NCI-H1417 treated with DMSO at 0.1 percent for 48 hours (cell line): Measurements from ENCODE around the gene DOP1A.

ENCODE experiments used
- DNase-seq: peaks from one replicate; lab custom pipeline; 2025; lab: John Stamatoyannopoulos, UW

DOP1A gene

DNA sequence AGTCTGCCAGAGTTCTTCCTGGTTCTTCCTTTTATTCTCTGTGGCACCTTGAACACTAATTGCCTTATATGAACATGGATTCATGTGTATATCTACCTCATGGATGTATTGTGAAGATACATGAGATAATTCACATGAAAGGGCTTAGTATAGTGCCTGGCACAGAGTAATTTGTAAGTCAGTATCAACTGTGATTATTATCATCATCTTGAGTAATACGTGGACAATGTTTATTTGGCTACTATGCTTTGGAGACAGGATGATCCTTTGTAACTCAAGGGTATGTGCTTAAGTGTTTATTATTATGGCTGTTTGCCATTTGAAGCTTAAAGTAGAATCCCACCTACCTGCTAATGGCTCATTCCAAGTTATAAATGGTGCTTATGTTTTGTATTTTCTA, 16.0 kb downstream of the DOP1A start:
- DNase-seq: no peak

DNA sequence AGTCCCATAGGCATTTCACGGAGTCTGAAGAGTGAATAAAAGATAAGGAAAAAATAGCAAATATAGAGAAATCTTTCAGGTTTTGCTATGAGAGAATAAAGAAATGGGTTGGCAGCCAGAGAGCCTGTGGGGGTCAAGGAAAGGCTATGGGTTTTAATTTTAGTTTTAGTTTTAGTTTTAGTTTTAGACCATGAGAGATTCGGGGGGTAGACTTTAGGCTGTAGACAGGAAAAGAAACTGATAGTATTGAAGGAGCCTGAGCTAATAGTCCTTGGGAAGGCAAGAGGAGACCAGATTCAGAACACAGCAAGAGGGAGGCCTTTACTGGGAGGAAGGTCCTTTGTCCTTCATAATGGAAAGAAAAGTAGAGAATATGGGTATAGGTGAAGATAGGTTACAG, 19.3 kb downstream of the DOP1A start:
- DNase-seq: no peak

DNA sequence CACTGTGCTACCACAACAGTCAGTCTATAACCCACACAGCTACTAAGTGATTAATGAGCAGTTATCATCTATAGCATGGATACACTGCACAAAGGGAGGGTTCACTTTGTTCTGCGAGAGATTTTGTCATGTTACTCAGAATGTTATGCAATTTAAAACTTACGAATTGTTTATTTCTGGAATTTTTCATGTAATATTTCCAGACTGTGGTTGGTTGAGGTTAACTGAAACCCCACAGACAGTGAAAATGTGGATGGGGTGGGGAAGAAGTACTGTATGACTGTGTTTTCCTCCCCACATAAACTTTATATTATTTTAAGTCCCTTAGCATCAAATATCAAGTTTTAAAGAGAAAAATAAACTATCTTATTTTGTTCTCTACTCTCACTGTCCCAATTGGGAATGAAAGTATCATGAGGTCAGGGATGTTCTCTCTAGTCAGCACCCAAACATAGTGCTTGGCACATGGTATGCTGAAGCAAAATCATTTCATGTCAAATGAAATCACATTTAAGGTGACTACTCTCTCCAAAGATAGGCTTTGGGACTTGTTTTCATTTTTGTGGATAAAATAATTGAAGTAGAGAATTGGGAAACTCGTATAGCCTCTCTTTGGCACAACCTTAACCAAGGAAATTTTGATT, 25.4 kb downstream of the DOP1A start:
- DNase-seq: no peak

DNA sequence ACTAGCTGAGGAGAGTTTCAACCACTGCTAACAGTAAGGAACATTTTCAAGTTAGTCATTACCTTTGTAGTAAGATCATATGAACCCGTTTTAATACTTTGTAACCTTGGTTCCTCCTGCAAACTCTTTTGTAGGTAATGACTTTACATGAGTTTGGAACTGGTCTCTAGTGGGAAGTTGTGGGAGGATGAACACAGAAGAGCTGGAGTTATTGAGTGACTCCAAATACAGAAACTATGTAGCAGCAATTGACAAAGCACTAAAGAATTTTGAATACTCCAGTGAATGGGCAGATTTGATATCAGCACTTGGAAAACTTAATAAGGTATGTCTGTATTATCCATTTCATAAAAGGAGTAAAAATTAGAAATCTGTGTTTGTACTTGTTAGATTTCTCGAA, 29.3 kb downstream of the DOP1A start:
- no peak for DNase-seq

DNA sequence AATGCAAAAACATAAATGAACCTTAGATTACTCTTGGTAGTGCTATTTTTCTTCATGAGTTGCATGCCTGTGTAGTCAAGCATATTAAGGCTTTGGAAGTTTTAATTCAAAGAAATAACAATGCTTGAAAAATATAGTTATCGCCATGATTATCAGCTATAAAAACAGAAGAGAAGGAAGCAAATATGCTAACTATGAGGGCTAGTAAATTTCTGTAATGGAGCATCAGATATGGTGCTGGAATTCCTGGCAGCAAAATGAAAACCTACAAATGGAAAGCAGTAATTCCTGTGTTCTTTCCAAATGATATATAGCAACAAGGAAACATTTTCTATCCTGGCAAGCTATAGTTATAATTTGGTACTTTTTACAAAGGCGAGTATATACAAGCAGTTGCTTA, 29.7 kb downstream of the DOP1A start:
- DNase-seq: no peak

DNA sequence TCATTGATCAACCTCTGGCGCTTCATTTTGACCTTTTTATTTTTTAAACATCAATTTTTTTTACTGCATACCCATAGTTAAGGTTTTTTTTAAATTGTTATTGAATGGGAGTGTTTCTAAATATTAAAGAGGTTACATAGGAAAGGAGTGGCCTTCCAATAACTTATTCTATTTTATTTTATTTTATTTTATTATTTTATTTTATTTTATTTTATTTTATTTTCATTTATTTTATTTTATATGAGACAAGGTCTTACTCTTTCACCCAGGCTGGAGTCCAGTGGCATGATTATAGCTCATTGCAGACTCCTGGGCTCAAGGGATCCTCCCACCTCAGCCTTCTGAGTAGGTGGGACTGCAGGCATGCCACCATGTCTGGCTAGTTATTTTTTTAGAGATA, 30.2 kb downstream of the DOP1A start:
- DNase-seq: no peak

DNA sequence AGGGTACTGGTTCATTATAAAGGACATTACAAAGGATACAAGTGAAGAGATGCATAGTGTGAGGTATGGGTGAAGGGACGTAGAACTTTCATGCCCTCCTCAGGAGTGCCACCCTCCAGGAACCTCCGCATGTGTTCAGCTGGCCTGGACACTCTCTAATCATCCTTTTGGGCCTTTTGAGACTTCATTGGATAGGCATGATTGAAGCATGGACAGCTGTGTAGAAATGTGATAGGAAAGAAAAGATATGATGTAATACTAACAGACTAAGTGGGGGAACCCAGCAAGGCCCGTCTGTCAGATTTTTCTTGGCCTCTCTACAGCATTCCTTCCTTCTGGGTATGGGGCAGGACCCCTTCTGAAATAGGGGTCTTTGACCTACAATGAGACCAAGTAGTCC, 31.1 kb downstream of the DOP1A start:
- DNase-seq: no peak

DNA sequence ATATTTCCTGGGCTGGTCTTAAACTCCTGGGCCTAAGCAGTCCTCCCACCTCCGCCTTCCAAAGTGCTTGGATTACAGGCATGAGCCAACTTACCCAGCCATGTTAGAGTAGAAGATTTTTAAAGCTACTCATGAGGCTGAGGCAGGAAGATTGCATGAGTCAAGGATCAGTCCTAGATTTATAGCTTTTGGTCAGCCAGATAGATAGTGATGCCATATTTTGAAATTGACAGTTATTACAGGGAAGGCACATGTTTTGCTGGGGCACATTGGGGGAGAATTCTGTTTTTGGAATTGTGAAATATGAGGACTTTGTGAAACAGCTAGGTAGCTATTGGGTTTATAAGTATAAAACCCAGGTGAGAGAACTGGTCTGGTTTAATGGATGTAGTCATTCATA, 40.9 kb downstream of the DOP1A start:
- no peak for DNase-seq

DNA sequence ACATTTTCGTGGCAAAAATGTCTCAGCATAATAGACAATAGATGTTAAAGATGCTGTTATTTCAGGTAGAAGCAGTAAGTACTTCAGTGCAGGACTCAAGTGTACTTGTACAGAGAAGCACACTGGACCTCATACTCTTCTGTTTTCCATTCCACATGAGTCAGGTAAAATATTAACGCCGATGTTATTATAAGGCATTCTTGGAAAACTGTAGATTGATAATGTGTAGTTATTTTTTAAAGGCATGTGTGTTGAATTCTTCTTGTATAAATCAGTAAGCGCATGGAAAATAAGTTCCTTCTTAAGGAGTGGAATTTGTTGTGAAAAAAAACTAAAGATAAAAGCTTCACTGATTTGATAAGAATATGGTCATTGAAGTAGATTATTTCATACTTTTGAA, 45.8 kb downstream of the DOP1A start:
- DNase-seq: no peak

DNA sequence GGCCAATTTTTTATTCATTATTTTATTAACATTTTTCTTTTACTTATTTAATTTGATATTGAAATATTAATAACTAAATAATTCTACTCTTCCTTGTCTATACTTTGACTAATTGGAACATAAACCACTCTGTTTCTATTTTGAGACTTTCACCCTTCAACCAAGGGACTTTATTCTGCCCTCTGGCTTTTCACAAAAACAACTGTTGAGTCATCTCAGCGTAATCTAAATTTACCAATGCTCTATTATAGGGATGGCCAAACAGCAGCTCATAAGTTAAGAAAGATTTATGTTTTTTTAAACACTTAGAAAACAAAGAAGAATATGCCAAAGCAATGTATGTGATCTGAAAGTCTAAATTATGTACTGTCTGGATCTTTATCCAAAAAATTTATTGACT, 46.7 kb downstream of the DOP1A start:
- no peak for DNase-seq

DNA sequence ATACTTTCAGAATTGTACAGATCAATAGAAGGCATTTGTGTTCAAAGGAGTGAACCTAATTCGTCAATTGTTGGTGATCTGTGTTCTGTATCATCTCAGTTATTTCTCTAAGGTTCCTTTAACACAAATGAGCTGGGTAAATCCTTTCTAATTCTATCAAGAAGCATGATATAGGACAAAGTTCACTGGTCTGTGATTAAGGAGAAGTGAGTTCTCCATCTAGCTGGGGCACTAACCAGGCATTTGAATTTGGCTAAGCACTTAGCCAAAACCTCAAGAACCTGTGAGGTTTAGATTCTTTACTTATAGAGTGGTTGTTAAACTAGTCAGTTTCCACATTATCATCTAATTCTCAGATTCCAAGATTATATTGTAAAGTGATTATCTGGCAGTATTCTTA, 50.3 kb downstream of the DOP1A start:
- DNase-seq: no peak

DNA sequence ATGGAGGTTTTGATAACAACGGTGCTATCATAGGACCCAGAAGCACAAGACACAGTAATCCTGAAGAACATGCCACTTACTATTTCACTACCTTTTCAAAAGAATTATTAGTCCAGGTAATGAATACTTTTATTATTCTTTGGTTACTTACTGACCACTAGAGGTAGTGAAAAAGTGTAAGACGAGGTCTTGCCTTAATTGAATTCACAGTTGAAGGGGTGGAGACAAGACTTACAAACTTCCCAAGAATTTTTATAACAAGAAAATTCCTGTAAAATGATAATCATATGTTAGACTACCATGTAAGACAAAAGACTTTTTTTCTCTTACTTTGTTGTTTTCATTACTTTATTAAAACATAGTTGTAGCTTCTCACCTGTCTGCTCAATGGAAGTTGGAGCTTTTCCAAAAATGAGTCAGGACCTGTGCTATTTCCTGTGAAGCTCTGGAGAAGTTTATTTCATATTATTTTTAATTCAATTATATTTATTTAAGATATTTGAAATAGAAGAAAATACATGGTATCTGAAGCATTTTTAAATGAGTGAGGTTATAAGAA, 52.4 kb downstream of the DOP1A start:
- DNase-seq: no peak

DNA sequence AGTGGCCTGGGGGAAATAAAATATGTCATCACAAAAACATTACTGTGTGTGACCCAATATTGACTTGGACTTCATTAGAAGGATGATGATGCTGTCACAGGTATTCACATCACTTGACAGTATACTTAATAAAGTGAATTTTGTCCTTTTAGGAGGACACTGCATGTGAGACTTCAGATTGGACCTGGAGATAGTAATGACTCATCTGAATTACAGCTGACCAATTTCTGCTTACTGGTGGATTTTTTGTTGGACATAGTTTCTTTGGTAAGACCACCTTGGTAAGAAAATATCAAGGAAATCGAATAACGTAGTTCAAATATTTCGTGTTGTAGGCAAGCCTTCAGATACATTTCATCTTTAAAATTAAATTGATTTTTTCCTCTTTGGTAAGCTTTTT, 57.1 kb downstream of the DOP1A start:
- no peak for DNase-seq

DNA sequence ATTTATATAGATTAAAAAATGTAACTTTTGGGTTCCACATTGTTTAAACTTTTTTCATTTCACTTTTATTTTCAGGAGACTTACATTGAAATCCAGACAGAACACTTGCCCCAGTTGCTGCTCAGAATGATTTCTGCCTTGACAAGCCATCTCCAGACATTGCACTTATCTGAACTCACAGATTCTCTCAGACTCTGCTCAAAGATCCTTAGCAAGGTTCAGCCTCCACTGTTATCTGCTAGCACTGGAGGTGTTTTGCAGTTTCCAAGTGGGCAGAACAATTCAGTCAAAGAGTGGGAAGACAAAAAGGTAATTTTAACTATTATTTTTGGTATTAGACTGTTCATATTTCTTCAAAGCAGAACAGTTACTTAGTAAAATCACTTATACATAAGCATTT, 58.0 kb downstream of the DOP1A start:
- DNase-seq: no peak

DNA sequence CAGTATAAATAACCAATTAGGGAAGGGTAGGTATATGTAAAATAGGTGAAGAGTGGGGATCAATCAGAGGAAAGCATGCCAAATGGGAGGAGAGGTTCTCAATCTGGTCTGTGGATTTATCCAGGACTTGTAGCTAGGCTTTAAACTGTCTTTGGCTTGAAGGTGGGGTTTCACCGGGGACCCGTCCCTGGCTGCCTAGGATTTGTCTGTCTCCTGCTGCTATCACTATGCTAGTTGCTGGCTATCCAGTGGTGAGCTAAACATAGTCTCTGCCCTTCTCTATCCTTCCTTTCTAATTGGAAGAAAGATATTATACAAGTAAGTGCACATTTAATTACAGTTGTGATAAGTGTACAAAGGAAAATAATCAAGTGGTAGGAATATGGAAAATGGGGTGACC, 58.8 kb downstream of the DOP1A start:
- no peak for DNase-seq

DNA sequence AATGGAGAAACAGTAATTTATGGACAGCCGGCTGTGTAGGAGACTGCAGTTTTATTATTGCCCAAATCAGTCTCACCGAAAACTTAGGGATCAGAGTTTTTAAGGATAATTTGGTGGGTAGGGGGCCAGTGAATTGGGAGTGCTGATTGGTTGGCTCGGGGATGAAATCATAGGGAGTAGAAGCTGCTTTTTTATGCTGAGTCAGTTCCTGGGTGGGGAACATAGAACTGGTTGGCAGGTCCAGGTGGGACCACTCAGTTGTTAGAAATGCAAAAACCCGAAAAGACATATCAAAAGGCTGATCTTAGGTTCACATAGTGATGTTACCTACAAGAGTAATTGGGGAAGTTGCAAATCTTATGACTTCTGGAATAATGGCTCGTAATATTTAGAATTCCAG, 59.3 kb downstream of the DOP1A start:
- DNase-seq: no peak

DNA sequence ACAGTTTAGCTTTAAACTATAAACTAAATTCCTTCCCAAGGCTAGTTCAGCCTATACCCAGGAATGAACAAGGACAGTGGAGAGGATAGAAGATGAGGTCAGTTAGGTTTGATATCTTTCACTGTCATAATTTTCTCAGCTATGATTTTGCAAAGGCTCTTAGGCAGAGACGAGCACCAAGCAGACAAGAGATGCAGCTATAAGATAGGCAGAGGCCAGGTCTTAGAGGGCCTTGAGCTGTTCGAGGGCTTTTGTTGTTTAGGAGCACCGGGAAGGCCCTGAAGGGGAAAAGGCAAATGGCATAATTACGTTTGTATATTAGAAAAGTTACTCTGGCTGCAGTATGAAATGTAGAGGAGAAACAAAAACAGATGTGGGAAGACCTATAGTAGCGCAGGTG, 59.8 kb downstream of the DOP1A start:
- DNase-seq: no peak

DNA sequence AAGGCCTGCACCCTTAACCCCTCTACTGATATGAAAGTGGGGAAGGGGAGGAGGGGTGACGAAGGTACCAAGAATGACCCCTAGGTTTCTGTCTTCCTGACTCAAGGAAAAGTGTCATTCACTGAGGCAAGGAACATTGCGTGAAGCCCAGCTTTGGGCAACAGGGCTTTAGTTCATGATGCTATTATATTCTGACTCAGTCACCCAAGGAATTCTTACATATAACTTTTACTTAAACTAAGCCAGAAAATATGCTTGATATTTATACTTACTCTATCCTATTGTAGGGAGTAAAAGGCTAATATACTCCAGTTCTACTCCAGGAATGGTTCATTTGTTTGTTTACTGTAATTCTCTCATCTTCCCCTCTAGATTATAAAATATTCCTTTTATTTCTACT, 60.5 kb downstream of the DOP1A start:
- no peak for DNase-seq

DNA sequence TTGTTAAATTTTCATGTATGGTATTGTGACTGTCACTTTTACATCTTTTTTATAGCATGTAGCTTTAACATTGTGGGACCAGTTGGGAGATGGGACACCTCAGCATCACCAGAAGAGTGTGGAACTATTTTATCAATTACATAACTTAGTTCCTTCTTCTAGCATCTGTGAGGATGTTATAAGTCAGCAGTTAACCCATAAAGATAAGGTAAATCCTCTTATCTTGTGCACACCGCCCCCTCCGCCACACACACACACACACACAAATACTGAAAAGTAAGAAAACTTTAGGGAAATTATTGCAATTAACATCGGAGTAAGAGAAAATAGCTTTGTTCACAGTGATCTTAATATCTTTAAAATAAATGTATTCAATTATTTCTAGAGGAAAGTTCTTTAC, 64.7 kb downstream of the DOP1A start:
- DNase-seq: no peak

DNA sequence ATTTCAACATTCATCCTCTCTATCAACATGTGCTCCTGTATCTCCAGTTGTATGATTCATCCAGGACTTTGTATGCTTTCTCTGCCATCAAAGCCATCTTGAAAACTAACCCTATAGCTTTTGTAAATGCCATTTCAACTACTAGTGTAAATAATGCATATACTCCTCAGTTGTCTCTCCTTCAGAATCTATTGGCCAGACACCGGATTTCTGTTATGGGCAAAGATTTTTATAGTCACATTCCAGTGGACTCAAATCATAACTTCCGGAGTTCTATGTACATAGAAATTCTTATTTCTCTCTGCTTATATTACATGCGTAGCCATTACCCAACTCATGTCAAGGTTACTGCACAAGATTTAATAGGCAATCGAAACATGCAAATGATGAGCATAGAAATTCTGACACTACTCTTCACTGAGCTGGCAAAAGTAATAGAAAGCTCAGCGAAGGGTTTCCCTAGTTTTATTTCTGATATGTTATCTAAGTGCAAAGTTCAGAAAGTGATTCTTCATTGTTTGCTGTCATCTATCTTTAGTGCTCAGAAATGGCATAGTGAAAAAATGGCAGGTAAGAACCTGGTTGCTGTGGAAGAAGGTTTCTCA, 70.7 kb downstream of the DOP1A start:
- DNase-seq: no peak

DNA sequence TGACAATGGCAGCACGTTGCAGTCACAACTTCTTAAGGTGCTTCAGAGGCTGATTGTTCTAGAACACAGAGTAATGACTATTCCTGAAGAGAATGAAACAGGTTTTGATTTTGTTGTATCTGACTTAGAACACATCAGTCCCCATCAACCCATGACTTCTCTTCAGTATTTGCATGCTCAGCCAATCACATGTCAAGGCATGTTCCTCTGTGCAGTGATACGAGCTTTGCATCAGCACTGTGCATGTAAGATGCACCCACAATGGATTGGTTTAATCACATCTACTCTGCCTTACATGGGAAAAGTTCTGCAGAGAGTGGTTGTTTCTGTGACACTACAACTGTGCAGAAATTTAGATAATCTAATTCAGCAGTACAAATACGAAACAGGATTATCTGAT, 71.3 kb downstream of the DOP1A start:
- DNase-seq: no peak

DNA sequence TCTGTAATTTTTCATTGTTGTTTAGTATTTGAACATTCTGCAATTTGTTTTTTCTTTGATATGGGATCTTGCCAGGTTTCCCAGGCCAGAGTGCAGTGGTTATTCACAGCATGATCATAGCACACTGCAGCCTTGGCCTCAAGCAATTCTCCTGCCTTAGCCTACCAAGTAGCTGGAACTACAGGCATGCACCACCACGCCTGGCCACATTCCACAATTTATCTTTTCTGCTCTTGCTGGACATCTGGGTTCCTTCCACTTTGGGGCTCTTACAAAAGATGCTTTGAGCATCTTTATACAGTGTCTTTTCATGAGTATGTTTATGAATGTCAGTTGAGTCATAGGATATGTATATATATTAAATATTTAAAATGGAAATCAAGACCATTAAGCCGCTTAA, 83.6 kb downstream of the DOP1A start:
- DNase-seq: no peak

DNA sequence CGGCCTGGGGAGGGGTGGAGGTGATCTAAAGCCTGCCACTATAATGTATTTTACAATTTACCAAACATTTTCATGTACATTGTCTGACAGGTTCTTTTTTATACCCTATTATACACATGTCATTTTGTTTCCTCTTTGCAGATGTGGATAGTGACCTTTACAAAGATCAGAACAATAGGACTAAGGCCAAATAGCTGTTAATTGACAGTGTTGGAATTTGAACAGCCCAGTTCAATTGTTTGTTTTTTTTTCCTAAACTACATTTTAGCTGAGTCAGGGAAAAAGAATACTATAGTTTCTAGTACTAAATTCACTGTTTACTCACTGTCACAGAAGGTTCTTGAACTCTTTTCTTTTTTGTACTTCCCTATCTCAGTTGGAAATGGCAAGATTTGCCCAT, 85.4 kb downstream of the DOP1A start:
- no peak for DNase-seq

DNA sequence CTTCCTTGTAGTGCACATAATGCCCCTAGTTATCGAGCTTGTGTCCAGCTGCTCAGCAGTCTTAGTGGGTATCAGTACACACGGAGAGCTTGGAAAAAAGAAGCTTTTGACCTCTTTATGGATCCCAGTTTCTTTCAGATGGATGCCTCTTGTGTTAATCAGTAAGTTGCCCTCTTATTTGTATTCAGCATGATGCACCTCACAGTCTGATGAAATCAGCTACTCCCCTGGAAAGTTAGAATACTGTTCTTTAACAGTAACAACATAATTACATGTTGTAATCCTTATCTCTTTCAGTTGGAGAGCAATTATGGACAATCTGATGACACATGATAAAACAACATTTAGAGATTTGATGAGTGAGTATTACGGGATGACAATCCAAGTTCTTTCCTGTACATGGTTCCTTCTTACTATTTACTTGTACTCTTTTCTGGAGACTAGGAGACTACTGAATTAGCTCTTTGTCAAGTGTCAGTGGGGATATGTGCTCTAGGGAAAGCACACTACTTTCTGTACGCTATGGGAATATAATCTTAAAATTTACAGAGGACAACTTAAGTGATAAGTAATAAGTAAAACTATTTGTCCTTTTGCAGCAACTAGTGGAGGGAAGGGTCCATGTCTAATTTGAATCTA, 86.5 kb downstream of the DOP1A start:
- DNase-seq: no peak
